Measurements from ENCODE around the gene MST1.

GRCh38 chr3:49661281-49661680 is 28.0 kb downstream of the MST1 start:
- TF ChIP-seq CTCF (IDR thresholded peaks at IDR 0.05) (no peak), POLR2A (IDR thresholded peaks at IDR 0.05) (no peak)

Data from esophagus squamous epithelium (tissue), 4 donors.